Mucosa of descending colon (tissue), 3 donors: ENCODE results near the gene FAM156B. TPM values are rescaled to one million over a fixed set of nuclear protein-coding genes. Genes with fewer than 3 reads are reported as not detected.
"Not testable (repeated sequence)": the region's sequence is repeated elsewhere in the genome, so short reads cannot be mapped to it uniquely, and the experiment has no call there.

ENCODE experiments used
- ATAC-seq: fragments of 200-7000 bp; cut with Tn5 transposase; one replicate; pipeline ENCODE4 v1.9.1; 2020; ENCODE audit warnings: mild to moderate bottlenecking, moderate library complexity
- DNase-seq, 3 donors: peaks; one replicate each; pipeline ENCODE4 v3.0.0-alpha.2; 2020
- H3K36me3 ChIP-seq: fragments of 200-600 bp; one replicate; pipeline ENCODE4 v1.8.0; 2021; ENCODE audit warnings: low read depth, mild to moderate bottlenecking
- H3K4me1 ChIP-seq: fragments of 200-600 bp; one replicate; pipeline ENCODE4 v1.8.0; 2021; ENCODE audit warnings: low read depth, mild to moderate bottlenecking
- H3K4me3 ChIP-seq: fragments of 200-600 bp; one replicate; pipeline ENCODE4 v1.8.0; 2021; ENCODE audit warnings: mild to moderate bottlenecking
- H3K9me3 ChIP-seq: fragments of 200-600 bp; one replicate; pipeline ENCODE4 v1.8.0; 2021; ENCODE audit warnings: mild to moderate bottlenecking
- CTCF ChIP-seq: fragments of 200-600 bp; IDR thresholded peaks from one replicate; pipeline ENCODE4 v1.8.0; 2022; ENCODE audit warnings: antibody characterized with exemption, mild to moderate bottlenecking
- intact Hi-C, 2 donors: fragments of 100-400 bp; cut with DNase I in 1 of 2; cut with micrococcal nuclease in 1 of 2; formaldehyde crosslinking; loops; one replicate each; pipeline versions ENCODE4 v1.11.0 to v1.11.1; 2022; cut with DNase I, micrococcal nuclease
- total RNA-seq, 3 donors: library from RNA; stranded (reverse); fragmentation: NEBNext Ultra II Directional in 2 of 3; extraction: Animal tissue kit (Norgen Biotek cat#: 25700) in 2 of 3; gene quantifications; one replicate each; pipeline versions ENCODE4 v1.2.1 to v1.2.4, GENCODE V29; 2021 to 2023
- donor health status: DM: no; HTN: no; CAD: no; lungs with moderate emphysema.
- donor health status: DM: no; HTN: no; CAD: no.
- donor health status: DM: no; HTN: yes; CAD: no.

The FAM156B gene
- total RNA-seq, 3 donors from 2014 or later = 11.7 to 17.0 (median 15.6) TPM

- no peaks in the 10 kb centered on the region for H3K9me3 ChIP-seq
These were observed 27.1 kb upstream of the FAM156B start for GRCh38 chrX:52870046-52870445.

GRCh38 chrX:52873825-52874224 lies 23.3 kb upstream of the FAM156B start:
- DNase-seq, H3K4me1 ChIP-seq, H3K4me3 ChIP-seq, H3K36me3 ChIP-seq, ATAC-seq, H3K9me3 ChIP-seq, intact Hi-C loops: not testable (repeated sequence)

More at GRCh38 chrX:52870046-52870445, 27.1 kb upstream of the FAM156B start:
- Histone ChIP-seq H3K4me3 (no peak overlapping the region), H3K4me1 (no peaks in the 10 kb centered on the region), H3K36me3 (no peaks in the 10 kb centered on the region)
- intact Hi-C loops = no loop called here
- ATAC-seq (no peak), DNase-seq (no peak)
- TF ChIP-seq CTCF = no peak

GRCh38 chrX:52874661-52875060 lies 22.5 kb upstream of the FAM156B start:
- H3K4me3 ChIP-seq = no peak overlapping the region
- H3K9me3 ChIP-seq = no peaks in the 10 kb centered on the region
- ATAC-seq = no peak
- intact Hi-C loops = no loop called here
- H3K36me3 ChIP-seq = no peaks in the 10 kb centered on the region
- TF ChIP-seq CTCF = no peak
- DNase-seq = no peak
- H3K4me1 ChIP-seq = no peaks in the 10 kb centered on the region

GRCh38 chrX:52875436-52875835 lies 21.7 kb upstream of the FAM156B start:
- intact Hi-C loops, H3K4me3 ChIP-seq, H3K4me1 ChIP-seq, H3K9me3 ChIP-seq, DNase-seq, ATAC-seq, H3K36me3 ChIP-seq: not testable (repeated sequence)

- ATAC-seq, DNase-seq, H3K9me3 ChIP-seq, intact Hi-C loops, H3K4me3 ChIP-seq, H3K4me1 ChIP-seq, H3K36me3 ChIP-seq: not testable (repeated sequence)
These were observed 20.7 kb upstream of the FAM156B start for GRCh38 chrX:52876386-52876785.

- H3K4me1 ChIP-seq, H3K4me3 ChIP-seq, H3K9me3 ChIP-seq, intact Hi-C loops, DNase-seq, ATAC-seq, H3K36me3 ChIP-seq: not testable (repeated sequence)
These were observed 9.7 kb upstream of the FAM156B start for GRCh38 chrX:52887459-52887858.

GRCh38 chrX:52888090-52888489 lies 9.0 kb upstream of the FAM156B start:
- DNase-seq, intact Hi-C loops, ATAC-seq: not testable (repeated sequence)

GRCh38 chrX:52896438-52896837 lies 692 bp upstream of the FAM156B start:
- H3K9me3 ChIP-seq, DNase-seq, H3K36me3 ChIP-seq, H3K4me1 ChIP-seq, ATAC-seq, intact Hi-C loops, H3K4me3 ChIP-seq: not testable (repeated sequence)

More at GRCh38 chrX:52888090-52888489, 9.0 kb upstream of the FAM156B start:
- not testable (repeated sequence) for H3K9me3 ChIP-seq, H3K4me1 ChIP-seq, H3K4me3 ChIP-seq, H3K36me3 ChIP-seq

- H3K4me3 ChIP-seq, H3K4me1 ChIP-seq, H3K36me3 ChIP-seq, intact Hi-C loops, DNase-seq, H3K9me3 ChIP-seq: not testable (repeated sequence)
- ATAC-seq = peak; percentile 88
These were observed 8.4 kb downstream of the FAM156B start for GRCh38 chrX:52905531-52905930.

- H3K9me3 ChIP-seq, H3K4me3 ChIP-seq, DNase-seq, H3K4me1 ChIP-seq, intact Hi-C loops, ATAC-seq, H3K36me3 ChIP-seq: not testable (repeated sequence)
These were observed 8.9 kb downstream of the FAM156B start for GRCh38 chrX:52906072-52906471.

GRCh38 chrX:52907137-52907536 lies 10.0 kb downstream of the FAM156B start:
- H3K9me3 ChIP-seq, ATAC-seq, H3K36me3 ChIP-seq, intact Hi-C loops, H3K4me3 ChIP-seq, DNase-seq, H3K4me1 ChIP-seq: not testable (repeated sequence)

- intact Hi-C loops, H3K4me3 ChIP-seq, ATAC-seq, H3K36me3 ChIP-seq, H3K4me1 ChIP-seq, H3K9me3 ChIP-seq, DNase-seq: not testable (repeated sequence)
These were observed 10.8 kb downstream of the FAM156B start for GRCh38 chrX:52907900-52908299.

- H3K9me3 ChIP-seq, DNase-seq, H3K4me1 ChIP-seq, H3K4me3 ChIP-seq, H3K36me3 ChIP-seq, ATAC-seq, intact Hi-C loops: not testable (repeated sequence)
These were observed 12.3 kb downstream of the FAM156B start for GRCh38 chrX:52909313-52909969.
